GM10266 (cell line): ENCODE data around the gene CHCHD2.
"Not testable (repeated sequence)": the region's sequence is repeated elsewhere in the genome, so short reads cannot be mapped to it uniquely, and the experiment has no call there.

ENCODE experiments used
- DNase-seq: peaks from one replicate; pipeline ENCODE4 v3.0.0; 2012; ENCODE audit errors: extremely low spot score
- TF ChIP-seq, protein P1 (sequence below): IDR thresholded peaks from 2 replicates; pipeline ENCODE4 v1.5.1; 2012; ENCODE audit warnings: mild to moderate bottlenecking, low read depth; ENCODE audit not compliant: control insufficient read depth, insufficient read depth; ENCODE audit errors: missing control alignments

Gene CHCHD2

DNA sequence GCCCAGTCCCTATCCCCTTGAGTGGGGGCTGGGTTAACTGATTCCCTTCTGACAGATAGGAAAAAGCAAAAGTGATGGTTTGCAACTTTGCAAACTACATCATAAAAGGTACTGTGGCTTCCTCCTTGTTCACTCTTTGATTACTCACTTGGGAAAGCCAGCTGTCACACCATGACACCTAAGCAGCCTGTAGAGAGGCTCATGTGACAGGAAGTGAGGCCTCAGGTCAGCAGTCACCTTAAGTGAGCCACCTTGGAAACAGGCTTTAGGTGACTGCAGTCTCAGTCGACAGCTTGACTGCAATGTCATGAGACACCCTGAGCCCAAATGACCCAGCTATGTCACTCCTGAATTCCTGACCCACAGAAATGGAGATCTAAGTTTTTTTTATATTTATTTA lies 4.3 kb upstream of the CHCHD2 start:
- DNase-seq: no peak

GRCh38 chr7:56107954-56108258 lies 1.6 kb upstream of the CHCHD2 start:
- TF ChIP-seq, protein P1, sequence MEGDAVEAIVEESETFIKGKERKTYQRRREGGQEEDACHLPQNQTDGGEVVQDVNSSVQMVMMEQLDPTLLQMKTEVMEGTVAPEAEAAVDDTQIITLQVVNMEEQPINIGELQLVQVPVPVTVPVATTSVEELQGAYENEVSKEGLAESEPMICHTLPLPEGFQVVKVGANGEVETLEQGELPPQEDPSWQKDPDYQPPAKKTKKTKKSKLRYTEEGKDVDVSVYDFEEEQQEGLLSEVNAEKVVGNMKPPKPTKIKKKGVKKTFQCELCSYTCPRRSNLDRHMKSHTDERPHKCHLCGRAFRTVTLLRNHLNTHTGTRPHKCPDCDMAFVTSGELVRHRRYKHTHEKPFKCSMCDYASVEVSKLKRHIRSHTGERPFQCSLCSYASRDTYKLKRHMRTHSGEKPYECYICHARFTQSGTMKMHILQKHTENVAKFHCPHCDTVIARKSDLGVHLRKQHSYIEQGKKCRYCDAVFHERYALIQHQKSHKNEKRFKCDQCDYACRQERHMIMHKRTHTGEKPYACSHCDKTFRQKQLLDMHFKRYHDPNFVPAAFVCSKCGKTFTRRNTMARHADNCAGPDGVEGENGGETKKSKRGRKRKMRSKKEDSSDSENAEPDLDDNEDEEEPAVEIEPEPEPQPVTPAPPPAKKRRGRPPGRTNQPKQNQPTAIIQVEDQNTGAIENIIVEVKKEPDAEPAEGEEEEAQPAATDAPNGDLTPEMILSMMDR: no peak
- no peak for DNase-seq

More for the DNA sequence above, 4.3 kb upstream of the CHCHD2 start:
- TF ChIP-seq, protein P1: no peak

GRCh38 chr7:56105508-56105907 lies 768 bp downstream of the CHCHD2 start:
- no peak for DNase-seq
- TF ChIP-seq, protein P1: no peak

- not testable (repeated sequence) for DNase-seq
Observed at GRCh38 chr7:56104138-56104537, 2.1 kb downstream of the CHCHD2 start.

- no peak for DNase-seq
- TF ChIP-seq, protein P1: no peak
Observed at GRCh38 chr7:56099653-56100052, 6.6 kb downstream of the CHCHD2 start.

DNA sequence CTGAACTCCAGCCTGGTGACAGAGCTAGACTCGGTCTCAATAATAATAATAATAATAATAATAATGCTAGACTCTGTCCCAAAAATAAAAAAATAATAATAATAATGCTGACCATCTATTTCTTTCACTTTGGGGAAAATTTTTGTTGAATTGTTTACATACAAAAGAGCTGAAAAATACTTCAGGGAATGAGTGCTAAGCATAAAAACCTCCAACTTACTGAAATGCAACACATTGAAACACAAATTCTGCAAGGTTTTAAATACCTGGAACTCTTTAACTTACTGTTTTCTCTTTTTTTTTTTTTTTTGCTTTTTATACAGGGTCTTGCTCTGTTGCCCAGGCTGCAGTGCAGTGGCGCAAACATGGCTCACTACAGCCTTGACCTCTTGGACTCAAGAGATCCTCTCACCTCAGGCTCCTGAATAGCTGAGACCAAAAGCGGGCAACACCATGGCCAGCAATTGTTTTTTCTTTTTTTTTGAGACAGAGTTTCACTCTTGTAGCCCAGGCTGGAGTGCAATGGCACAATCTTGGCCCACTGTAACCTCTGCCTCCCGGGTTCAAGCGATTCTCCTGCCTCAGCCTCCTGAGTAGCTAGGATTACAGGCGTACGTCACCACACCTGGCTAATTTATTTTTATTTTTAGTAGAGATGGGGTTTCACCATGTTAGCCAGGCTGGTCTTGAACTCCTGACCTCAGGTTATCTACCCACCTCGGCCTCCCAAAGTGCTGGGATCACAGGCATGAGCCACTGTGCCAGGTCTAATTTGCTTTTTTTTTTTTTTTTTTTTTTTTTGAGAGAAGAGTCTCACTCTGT lies 7.9 kb downstream of the CHCHD2 start:
- DNase-seq: not testable (repeated sequence)

DNA sequence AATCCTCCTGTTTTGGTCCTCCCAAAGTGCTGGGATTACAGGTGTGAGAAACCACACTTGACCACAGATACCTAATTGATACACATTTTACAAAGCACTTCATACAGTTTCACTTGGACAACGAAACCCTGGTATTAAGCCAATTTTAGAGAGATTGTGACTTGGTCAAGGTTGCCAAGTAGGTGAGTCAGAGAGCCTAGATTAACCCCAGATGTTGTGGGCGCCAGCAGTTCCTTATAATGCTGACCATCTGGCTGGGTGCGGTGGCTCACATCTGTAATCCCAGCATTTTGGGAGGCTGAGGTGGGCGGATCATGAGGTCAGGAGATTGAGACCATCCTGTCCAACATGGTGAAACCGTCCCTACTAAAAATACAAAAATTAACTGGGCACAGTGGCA lies 8.6 kb downstream of the CHCHD2 start:
- no peak for DNase-seq
- TF ChIP-seq, protein P1: no peak

DNA sequence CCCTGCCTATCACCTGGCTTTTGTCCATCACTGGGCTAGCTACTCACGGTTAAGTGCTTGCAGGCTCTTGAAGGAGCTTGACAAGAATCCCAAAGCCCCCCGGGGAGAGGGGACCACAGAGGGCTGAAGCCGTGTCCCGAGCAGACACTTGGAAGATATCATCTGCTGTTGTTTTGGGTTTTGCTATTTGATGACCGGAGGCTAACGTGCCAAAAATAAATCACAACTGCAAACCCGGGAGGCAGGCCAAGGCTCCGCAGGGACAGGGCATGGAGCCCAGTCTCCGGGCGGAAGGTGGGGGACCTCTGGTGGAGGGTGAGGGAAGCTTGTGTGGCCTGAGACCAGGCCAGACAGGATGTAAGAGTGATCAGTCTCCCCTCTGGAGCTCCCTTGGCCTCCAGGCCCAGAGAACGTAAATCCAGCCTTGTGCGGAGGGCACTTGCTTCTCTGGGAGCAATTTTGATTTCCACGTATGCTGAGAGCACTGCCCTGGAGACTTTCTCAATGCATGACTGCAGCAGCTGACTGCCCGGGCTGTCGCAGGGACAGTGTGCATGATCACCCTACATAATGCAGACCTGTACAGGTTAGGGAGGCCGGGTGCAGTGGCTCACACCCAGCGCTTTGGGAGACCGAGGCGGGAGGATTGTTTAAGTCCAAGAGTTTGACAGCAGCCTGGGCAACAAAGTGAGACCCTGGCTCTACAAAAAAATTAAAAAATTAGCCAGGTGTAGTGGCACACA lies 13.3 kb downstream of the CHCHD2 start, which contains the start of gene PHKG1:
Gene PHKG1 (minus strand): TSS at position 164 of the 743 bp plus-strand sequence. CDS start 4,011 bp downstream, outside the sequence.
- no peak for DNase-seq
- TF ChIP-seq, protein P1: no peak

- DNase-seq: not testable (repeated sequence)
Observed at GRCh38 chr7:56092388-56092787, 13.9 kb downstream of the CHCHD2 start.
